PFSK-1 (cell line): Measurements from ENCODE around the gene PLEKHM3.

Experiments
- POLR2AphosphoS5 ChIP-seq: IDR thresholded peaks from 2 replicates; pipeline ENCODE4 v1.6.1; 2012; ENCODE audit warnings: low read depth, mild to moderate bottlenecking, control low read depth, low read length, moderate library complexity
- SIN3A ChIP-seq: IDR thresholded peaks from 2 replicates; pipeline ENCODE4 v1.6.1; 2012; ENCODE audit warnings: mild to moderate bottlenecking, low read length, moderate library complexity, borderline replicate concordance; ENCODE audit not compliant: insufficient read depth

- TF ChIP-seq POLR2AphosphoS5 (no peak), SIN3A (no peak)
Observed at GRCh38 chr2:207779523-207779922, 245.8 kb downstream of the PLEKHM3 start.
